Caki2 (cell line): Measurements from ENCODE around the gene RNF125. TPM values are rescaled to one million over a fixed set of nuclear protein-coding genes. Genes with fewer than 3 reads are reported as not detected.
"Not testable (repeated sequence)": the region's sequence is repeated elsewhere in the genome, so short reads cannot be mapped to it uniquely, and the experiment has no call there.

Experiments
- DNase-seq: peaks from one replicate; pipeline ENCODE4 v3.0.0-alpha.2; 2015; ENCODE audit warnings: low read depth
- in situ Hi-C: cut with HindIII; loops from 2 replicates; pipeline ENCODE4 v1.10.0; 2016; ENCODE audit warnings: low sequenced_read_pairs, low pct_unique_long_range_greater_than_20kb, mixed read lengths
- total RNA-seq: library from RNA; depleted of rRNA; stranded (reverse); fragments of >200 nt; shearing (Covaris generic); gene quantifications from 2 replicates; pipeline ENCODE4 v1.2.3, GENCODE V29; 2014; ENCODE audit warnings: low replicate concordance

Gene RNF125
- total RNA-seq, 1 experiment from 2014 or later = 0.03 TPM

GRCh38 chr18:32019949-32020625, 1.5 kb downstream of the RNF125 start:
- in situ Hi-C loops, DNase-seq: not testable (repeated sequence)

GRCh38 chr18:32021756-32022564, 3.3 kb downstream of the RNF125 start:
- in situ Hi-C loops = no loop called here
- no peak for DNase-seq

- no peak for DNase-seq
- in situ Hi-C loops = no loop called here
Observed at GRCh38 chr18:32025744-32026143, 7.1 kb downstream of the RNF125 start.

- no peak for DNase-seq
Observed at GRCh38 chr18:32026491-32027086, 8.0 kb downstream of the RNF125 start.

GRCh38 chr18:32029558-32029957, 10.9 kb downstream of the RNF125 start:
- in situ Hi-C loops = no loop called here
- DNase-seq = no peak

More at GRCh38 chr18:32026491-32027086, 8.0 kb downstream of the RNF125 start:
- in situ Hi-C loops = no loop called here

GRCh38 chr18:32032609-32033008, 14.0 kb downstream of the RNF125 start:
- DNase-seq = no peak
- in situ Hi-C loops = no loop called here

- DNase-seq = no peak
- in situ Hi-C loops = no loop called here
Observed at GRCh38 chr18:32036506-32037180, 18.0 kb downstream of the RNF125 start.

GRCh38 chr18:32037616-32038015, 19.0 kb downstream of the RNF125 start:
- DNase-seq = no peak
- in situ Hi-C loops = no loop called here

GRCh38 chr18:32040936-32041335, 22.3 kb downstream of the RNF125 start:
- in situ Hi-C loops = no loop called here

GRCh38 chr18:32042337-32042736, 23.7 kb downstream of the RNF125 start:
- no peak for DNase-seq
- in situ Hi-C loops = no loop called here

More at GRCh38 chr18:32040936-32041335, 22.3 kb downstream of the RNF125 start:
- no peak for DNase-seq

- no peak for DNase-seq
Observed at GRCh38 chr18:32048507-32049091, 30.0 kb downstream of the RNF125 start.

GRCh38 chr18:32049393-32050171, 31.0 kb downstream of the RNF125 start:
- peak; percentile 1 for DNase-seq
- in situ Hi-C loops = no loop called here

More at GRCh38 chr18:32048507-32049091, 30.0 kb downstream of the RNF125 start:
- in situ Hi-C loops = no loop called here

- DNase-seq = no peak
- in situ Hi-C loops = no loop called here
Observed at GRCh38 chr18:32056613-32057358, 38.2 kb downstream of the RNF125 start.

- no peak for DNase-seq
- in situ Hi-C loops = no loop called here
Observed at GRCh38 chr18:32057624-32058165, 39.1 kb downstream of the RNF125 start.

GRCh38 chr18:32060026-32060425, 41.4 kb downstream of the RNF125 start:
- in situ Hi-C loops = no loop called here
- no peak for DNase-seq

- no peak for DNase-seq
- in situ Hi-C loops = no loop called here
Observed at GRCh38 chr18:32067375-32068167, 48.9 kb downstream of the RNF125 start.
